GM18520 (cell line): ENCODE results near the gene JARID2.
A peak's percentile ranks its signal among the peaks of the same experiment; 100 is the strongest.
"Not testable (repeated sequence)": the region's sequence is repeated elsewhere in the genome, so short reads cannot be mapped to it uniquely, and the experiment has no call there.

Experiments
- ATAC-seq: cut with Tn5 transposase; IDR thresholded peaks from one replicate; pipeline ENCODE4 v1.9.1; 2021; ENCODE audit not compliant: unreplicated experiment

Gene JARID2

DNA sequence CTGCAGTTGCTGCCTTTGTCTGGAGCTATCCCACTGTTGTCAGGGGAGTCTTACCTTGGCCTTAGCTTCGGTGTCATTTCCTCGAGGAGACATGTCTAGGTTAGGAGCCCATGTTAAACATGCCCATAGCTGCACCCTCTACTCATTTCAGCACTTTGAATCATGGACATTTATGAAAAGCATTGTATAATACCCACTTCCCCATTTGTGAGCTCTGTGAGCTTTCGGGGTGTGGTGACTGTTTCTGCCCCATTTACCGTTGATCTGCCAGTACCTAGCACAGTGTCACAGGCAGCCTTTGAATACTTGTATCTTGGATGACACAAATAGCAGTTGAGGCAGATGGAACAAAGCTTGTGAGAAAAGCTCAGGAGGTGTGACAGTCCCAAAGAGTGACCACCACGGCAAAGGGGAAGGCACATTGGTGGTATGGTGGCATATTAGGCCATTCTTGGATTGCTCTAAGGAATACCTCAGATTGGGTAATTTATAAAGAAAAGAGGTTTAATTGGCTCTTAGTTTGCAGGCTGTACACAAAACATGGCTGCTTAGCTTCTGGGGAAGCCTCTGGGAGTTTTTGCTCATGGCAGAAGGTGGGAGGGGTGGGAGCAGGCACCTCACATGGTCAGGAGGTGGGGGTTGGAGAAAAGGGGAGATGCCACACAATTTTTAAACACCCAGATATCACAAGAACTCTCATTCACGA lies 42.0 kb downstream of the JARID2 start:
- peak; percentile 97 for ATAC-seq

DNA sequence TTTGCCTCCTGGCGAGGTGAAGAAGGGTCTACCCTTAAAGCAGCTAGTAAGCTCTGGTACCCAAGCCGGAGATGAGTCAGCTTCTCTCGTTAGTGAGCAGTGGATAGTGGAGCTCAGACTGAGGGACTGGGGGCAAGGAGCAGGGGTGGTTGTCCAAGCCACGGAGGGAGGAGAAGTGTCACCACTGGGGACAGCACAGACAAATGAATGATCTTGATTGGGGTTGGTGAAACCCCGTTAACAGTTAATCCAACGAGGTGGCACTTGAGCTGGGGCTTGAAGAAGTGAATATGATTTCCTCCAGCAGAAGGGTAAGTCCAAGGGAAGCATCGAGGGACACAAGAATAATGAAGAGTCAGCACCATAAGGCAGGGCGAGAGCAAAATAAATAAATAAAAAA lies 43.0 kb downstream of the JARID2 start:
- ATAC-seq, result no peak

DNA sequence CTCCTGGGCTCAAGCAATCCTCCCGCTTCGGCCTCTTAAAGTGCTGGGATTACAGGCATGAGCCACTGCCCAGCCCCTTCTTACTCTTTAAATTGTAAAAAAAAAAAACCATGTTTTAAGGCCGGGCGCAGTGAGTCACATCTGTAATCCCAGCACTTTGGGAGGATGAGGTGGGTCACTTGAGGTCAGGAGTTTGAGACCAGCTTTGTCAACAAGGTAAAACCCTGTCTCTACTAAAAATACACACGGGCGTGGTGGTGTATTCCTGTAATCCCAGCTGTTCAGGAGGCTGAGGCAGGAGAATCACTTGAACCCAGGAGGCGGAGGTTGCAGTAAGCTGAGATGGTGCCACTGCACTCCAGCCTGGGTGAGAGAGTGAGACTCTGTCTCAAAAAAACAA lies 43.6 kb downstream of the JARID2 start:
- not testable (repeated sequence) for ATAC-seq

DNA sequence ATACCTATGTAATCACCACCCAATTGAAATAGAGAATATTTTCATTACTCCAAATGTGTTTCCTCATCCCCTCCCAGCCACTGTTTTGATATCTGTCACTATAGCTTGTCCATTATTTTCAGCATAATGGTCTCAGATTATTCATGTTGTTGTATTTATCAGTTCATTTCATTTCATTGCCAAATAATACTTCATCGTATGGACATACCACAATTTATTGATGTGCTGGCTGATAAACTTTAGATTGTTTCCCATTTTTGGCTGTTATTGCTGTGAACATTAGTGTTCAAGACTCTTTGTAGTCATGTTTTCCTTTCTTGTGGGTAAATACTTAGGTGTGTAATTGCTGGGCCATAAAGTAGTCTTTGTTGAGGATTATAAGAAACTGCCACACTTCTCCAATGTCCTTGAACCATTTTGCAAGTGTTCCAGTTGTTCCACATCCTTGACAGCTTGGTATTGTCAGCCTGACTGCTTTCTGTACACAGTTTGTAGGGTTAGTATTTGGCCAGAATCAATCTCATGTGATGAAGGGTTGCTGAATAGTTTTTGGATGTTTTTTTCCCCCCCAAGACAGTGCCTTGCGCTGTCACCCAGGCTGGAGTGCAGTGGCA lies 44.3 kb downstream of the JARID2 start:
- ATAC-seq, result no peak

DNA sequence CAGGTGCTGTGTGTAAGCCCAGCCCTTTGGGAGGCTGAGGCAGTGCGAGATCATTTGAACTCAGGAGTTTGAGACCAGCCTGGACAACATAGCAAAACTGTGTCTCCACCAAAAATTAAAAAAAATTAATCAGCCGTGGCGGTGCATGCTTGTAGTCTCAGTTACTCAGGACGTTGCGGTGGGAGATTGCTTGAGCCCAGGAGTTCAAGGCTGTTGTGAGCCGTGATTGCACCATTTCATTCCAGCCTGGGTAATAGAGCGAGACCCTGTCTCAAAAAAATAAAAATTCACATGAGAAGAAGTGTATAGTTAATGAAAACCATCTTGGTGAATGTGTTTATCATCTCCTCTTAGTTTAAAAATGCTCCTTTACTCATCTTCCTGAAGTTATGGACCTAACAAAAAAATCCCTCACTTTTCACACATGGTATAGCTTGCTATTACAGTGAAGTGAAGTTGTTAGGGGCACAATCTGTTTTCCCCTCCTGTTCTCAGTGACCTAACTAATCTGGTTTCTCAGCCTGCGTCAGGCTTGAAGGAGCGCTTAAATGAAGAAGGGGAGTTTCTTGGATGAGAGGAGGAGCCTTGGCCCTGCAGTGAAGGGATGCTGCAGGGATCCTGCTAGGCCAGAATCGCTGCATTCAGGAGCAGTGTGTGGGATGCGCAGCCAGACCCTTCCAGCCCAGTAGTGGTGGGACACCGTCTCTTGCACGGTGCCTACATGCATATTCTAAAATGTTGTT lies 45.3 kb downstream of the JARID2 start:
- ATAC-seq, result no peak

DNA sequence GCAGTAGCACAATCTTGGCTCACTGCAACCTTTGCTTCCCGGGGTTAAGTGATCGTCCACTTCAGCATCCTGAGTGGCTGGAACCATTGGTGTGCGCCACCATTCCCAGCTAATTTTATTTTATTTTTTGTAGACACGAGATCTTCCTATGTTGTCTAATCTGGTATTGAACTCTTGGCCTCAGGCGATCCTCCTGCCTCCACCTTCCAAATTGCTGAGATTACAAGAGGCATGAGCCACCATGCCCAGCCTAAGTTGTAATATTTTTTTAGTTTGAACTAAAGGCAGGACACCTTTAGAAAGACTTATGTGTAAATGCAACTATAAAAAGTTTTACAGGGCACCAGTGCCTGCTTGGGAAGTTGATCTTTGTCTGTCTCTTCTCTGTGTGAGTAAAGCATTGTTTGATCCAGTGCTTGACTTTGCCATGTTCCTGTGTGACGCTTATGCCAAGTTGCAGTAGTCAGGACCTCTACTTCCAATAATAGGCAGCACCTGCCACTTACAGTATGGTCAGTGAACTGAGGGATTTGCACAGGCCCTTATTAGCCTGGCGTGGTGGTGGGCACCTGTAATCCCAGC lies 46.9 kb downstream of the JARID2 start:
- ATAC-seq, result no peak

DNA sequence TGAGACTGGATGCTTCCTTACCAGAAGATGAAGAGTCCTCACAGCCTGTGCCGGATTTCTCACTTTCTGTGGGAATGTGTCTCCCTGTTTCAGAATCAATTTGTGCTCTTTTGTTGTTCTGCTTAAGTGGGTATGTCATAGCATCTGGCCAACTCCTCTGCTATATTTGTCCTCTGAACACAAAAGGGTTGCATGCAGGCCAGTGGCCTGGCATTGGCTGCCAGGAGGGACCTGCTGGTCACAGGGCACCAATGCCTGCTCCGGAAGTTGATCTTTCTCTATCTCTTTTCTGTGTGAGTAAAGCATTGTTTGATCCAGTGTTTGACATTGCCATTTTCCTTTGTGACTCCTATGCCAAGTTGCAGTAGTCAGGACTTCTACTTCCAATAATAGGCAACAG lies 47.8 kb downstream of the JARID2 start:
- ATAC-seq, result no peak

DNA sequence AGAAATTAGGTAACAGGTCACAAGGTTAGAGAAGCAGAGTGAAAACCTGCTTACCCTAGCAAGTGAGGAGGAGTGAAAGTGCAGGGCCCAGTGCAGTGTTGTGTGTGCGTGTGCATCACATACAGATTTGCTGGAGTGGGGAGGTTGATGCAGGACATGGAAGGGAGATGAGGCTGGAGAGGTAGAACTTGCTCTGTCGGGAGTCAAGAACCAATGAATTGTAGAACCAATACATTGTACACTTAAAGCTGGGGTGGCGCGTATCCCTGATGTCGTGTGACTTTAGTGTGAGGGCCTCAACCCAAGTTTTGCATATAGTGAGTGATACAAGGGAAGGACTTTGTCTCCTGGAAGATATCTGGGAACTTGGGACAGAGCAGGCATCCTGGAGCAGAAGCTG lies 48.6 kb downstream of the JARID2 start:
- no peak for ATAC-seq

DNA sequence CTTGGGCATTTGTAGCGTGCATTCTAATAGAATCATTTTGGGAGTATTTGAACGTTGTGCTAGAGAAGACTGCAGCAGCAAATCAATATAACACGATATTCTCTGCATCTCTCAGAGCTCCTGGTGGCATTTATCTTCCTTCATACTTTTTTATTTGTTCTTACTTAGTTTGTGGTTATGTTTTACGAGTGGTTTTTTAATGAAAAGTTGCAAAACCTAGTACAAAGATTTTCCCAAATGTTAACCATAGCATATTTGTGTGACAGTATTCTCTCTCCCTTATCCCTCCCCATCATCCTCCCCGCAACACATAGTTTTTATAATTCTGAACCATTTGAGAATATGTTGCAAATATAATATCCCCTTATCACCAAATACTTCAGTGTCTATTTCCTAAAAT lies 50.4 kb downstream of the JARID2 start:
- ATAC-seq, result no peak

DNA sequence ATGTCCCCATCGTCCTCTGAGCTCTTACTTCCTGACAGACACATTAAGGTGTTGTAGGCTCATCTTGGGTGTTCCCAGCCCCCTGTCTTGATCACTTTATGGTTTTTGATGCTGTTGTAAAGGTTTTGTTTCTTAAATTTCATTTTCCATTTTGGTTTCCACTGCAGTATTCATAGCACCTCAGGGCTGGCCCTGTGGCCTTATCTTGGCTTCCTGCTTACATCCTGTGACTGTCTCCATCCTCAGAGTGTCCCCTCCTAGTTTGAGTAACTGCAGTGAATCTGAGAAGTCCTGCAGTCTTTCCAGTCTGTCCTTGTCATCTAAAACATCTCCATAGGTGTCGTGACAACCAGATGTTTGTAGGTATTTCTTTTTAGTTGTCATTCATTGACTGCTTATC lies 50.9 kb downstream of the JARID2 start:
- no peak for ATAC-seq

DNA sequence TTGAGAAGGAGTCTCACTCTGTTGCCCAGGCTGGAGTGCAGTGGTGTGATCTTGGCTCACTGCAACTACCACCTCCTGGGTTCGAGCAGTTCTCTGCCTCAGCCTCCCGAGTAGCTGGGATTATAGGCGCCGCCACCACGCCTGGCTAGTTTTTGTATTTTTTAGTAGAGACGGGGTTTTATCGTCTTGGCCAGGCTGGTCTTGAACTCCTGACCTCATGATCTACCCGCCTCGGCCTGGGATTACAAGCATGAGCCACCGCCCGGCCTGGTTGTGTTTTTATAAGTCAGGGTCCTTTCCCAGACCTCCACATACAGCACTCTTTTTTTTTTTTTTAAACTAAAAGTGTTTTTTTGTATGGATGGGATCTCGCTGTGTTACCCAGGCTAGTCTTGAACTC lies 51.3 kb downstream of the JARID2 start:
- not testable (repeated sequence) for ATAC-seq

DNA sequence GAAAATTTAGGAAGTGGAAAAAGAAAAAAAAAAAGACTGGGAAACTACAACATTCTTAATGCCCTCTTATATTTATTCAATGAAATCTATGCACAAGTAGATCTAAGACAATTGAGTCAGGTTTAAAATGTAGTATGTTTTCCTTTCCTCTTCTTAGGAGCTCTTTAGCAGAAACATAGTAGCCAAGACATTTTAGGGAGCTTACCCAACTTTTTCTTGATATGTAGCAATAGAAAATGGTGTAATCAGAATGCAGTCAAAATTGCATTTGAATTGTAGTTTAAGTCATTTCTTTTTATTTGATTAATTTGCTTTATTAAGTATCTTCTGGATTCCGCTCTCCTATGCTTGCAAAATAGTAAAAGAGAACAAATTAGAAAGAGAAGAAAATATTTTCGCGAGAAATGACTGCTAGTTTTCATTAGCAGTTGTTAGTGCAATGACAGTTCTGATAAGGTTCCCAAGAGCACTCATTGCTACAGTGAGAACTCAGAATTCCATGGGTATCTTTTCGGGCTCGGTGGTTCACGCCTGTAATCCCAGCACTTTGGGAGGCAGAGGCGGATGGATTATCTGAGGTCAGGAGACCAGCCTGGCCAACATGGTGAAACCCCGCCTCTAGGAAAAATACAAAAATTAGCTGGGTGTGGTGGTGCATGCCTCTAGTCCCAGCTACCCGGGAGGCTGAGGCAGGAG lies 52.2 kb downstream of the JARID2 start:
- ATAC-seq, result no peak

DNA sequence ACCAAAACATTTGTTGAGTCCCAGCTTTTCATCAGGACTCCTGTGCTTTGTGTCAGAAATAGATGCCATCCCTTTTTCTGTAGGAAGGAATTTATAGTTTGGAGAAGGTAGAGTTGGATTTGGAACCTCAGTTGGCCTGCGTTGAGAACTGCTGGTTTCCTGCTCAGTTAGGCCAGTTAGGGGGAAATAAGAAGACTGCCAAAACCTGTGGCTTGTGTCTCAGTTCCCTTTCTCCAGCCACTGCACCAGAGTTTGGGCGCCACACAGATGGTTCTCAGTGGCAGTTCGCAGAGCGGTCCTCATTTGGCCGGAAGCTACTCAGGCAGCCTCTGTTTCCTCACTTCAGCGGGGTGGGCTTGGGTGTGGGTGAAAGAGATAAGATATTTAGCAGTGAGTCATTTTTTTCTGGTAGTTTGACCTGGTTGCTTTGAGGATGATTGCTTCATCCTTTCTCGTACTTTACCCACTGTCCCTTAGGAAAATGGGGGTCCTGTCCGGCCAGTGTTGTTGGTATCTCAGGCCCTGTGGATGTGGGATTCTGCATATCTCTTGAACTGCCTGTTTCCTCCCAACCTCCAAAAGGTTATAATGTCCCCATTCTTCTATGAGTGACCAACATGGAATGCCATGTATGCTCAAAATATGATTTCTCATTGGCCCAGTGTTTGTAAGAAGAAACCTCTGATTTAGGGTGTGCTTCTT lies 53.7 kb downstream of the JARID2 start:
- peak; percentile 71 for ATAC-seq

DNA sequence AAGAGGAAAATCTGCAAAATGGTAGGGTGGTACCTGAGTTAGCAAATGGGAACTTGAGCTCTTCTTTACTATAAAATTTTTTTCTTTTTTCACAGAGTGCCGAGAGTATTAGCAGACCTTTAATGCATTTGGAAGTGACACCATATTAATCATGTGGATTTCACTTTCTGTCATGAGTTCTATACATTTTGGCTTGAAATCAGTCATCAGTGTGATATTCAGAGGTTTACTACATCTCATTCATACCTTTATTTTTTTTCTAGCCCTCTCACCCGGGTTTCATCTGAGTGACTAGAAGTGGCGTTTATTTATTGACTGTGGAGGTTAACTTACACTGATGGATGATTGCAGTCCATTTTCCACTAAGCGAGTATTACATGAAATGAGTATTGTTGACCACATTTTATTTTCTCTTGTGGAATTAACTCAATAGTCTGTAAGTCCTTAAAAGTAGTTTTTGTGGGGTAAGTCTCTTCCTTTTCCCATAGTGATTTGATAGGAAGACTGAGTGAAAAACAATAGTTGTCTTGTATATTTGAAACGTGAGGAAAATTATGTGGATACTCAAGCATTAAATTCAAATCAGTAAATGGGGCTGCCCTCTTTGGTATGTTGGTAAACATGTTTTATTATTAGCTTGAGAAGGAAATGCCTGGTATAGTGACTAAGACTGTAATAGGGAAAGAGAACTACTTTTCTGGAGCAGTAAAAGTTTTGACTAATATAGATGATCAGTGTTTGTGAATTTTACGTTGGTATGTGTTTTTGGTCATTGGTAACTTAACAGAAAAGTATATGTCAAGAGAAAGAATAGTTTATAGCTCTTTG lies 55.5 kb downstream of the JARID2 start:
- no peak for ATAC-seq

DNA sequence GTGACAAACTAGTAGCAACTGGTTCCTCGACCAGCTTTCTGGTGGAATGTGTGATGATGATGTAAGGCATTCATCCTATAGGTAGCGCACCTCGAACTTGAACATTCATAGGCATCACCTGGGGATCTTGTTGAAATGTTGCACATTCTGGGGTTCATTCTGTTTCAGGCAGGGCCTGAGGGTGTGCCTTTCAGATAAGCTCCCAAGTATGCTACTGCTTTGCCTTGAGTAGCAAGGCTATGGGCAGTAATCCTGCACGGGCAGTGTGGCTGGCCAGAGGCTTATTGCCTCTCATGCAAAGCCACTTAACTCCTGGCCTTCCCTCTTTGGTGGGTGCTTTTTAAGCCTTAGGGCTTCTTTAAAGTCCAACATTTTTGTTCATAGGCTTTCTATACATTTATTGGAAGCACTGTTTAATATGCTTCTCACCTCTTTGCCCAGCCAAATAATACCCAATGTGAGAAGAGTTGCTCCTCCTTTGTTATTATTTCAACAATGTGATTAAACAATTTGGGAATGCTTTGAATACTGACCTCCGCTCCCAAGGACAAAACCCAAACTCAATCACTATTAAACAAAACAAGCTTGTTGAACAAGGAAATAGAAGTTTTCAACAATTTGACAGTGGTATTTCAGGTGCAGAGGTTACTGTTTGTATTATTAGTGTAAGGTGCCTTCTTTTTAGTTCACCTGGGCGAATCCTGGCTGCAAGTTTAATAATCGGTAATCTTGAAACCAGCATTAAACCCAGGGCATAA lies 57.5 kb downstream of the JARID2 start:
- ATAC-seq, result no peak

DNA sequence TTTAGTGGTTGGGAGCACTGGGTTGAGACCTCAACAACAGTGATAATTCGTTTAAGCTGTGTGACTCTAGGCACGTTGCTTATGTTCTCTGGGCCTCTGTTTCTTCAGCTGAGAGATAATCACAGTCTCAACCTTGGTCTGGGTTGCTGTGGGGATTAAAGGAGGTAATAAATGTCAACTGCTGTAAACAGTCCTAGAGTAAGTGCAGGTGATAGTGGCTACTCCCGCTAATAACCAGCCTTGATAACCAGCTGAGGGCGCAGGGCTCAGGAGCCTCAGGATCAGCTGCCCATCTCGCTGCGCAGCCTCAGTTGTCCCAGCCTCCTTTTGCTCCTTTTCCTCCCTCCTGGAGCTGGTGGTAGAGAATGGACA lies 58.0 kb downstream of the JARID2 start:
- no peak for ATAC-seq

DNA sequence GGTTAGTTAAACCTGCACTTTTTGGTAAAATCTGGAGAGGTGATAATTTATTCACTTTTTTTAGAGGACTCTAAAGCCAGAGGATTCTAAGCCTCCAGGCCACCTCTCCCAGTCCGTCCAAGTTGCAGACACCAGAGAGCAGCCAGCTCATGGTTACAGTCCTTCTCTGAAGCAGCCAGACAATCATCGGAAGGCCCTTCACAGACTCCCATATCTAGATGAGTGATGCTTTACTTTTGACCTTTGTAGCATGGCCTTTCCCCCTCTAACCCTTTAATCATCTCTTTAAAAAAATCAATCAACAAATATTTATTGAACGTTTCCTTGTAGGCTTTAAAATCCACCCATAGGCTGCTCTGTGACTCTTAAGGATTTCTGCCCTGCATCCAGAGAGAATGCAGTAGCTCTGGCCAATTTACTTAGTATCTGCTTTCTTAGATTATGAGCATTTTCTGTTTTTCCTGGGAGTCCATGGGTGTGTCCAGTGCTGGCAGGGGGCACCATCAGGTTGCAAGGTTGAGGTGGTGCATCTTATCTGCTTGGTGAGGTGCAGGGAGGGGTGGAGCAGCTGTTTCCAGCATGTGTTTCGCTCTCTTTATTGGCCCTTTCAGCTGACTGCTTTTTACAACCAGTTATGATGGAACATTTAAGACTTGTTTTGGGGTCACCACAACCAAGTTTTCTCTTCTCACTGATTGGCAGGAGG lies 58.6 kb downstream of the JARID2 start:
- no peak for ATAC-seq

DNA sequence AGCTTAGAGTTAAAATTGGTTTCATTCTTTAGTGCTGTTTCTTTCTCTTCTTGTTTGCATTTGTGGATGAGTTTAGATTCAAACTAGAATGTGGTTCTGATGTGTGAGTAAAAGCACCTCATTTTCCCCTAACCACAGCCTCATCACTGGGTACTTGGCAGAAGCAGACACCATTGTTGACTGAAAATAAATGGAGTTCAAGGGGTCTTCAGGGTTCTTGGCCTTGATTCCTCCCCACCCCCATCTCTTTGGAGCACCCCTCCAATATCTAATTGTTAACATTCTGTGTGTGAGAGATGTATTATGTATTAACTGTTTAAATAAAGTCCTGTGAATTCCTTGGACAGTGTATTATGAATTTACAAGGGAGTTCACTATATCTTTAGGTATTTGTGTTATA lies 59.6 kb downstream of the JARID2 start:
- ATAC-seq, result peak; percentile 60

DNA sequence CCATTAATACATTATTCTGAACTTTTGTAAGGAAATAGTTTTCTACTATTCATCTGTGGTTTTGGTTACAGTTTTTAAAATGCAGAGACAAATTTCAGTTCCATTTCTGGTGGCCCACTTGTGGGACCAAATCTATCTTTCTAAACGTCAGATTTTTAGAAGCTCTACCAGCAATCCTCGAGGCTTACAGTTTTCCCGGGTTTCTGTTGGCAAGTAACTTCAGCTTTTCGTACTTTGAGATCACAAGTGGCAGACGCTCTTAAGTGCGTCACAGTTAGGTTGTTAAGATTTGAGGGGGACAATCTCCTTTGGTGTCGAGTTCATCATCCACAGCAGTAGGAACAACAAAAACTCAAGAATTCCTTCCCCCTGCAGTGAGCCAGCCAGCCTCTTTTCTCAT lies 60.0 kb downstream of the JARID2 start:
- ATAC-seq, result no peak
